ENCODE results near the gene HDAC5. TPM values are rescaled to one million over a fixed set of nuclear protein-coding genes. Genes with fewer than 3 reads are reported as not detected.
A peak's percentile ranks its signal among the peaks of the same experiment; 100 is the strongest.

HDAC5 gene
- total RNA-seq, 1 donor from 2014 or later, result 34.1 TPM

- no peak for DNase-seq (ENCODE audit: low spot score in 2 of 2, unreplicated experiment in 2 of 2)
- no peak for TF ChIP-seq CTCF (IDR thresholded peaks at IDR 0.05; ENCODE audit: unreplicated experiment)
- Mint-ChIP-seq H3K27ac (peak overlapping the region; percentile 96), H3K4me1 (peaks cover 31% of the 10 kb centered on the region), H3K4me3 (peak overlapping the region; percentile 91), H3K36me3 (peaks cover 12% of the 10 kb centered on the region), H3K27me3 (ENCODE audit: low read depth) (no peaks in the 10 kb centered on the region), H3K9me3 (no peaks in the 10 kb centered on the region)
These were observed 51.7 kb downstream of the HDAC5 start for GRCh38 chr17:44071772-44072171.

DNA sequence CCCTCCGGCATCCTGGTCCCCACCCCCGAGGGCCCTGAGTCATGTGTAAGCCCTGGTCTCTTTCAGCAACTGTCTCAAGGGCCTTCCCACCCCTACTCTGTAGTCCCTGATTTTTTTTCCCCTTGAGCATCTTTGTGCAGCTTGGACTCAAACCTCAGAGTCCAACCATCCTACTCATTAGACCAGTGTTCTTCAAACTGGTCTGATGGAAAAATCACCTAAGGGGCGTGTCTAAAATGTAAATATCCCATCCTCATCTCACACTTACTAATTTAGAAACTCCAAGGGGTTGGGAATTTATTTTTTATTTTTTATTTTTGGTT is 52.3 kb downstream of the HDAC5 start:
- no peak for TF ChIP-seq CTCF (IDR thresholded peaks at IDR 0.05; ENCODE audit: unreplicated experiment)
- no peak for DNase-seq (ENCODE audit: low spot score in 2 of 2, unreplicated experiment in 2 of 2)
- peaks cover 8% of the 10 kb centered on the region for H3K36me3 Mint-ChIP-seq
- no peaks in the 10 kb centered on the region for H3K9me3 Mint-ChIP-seq
- H3K4me1 Mint-ChIP-seq, result peaks cover 35% of the 10 kb centered on the region
- no peaks in the 10 kb centered on the region for H3K27me3 Mint-ChIP-seq (ENCODE audit: low read depth)
- H3K4me3 Mint-ChIP-seq, result peak overlapping the region; percentile 91
- peak overlapping the region; percentile 96 for H3K27ac Mint-ChIP-seq

DNA sequence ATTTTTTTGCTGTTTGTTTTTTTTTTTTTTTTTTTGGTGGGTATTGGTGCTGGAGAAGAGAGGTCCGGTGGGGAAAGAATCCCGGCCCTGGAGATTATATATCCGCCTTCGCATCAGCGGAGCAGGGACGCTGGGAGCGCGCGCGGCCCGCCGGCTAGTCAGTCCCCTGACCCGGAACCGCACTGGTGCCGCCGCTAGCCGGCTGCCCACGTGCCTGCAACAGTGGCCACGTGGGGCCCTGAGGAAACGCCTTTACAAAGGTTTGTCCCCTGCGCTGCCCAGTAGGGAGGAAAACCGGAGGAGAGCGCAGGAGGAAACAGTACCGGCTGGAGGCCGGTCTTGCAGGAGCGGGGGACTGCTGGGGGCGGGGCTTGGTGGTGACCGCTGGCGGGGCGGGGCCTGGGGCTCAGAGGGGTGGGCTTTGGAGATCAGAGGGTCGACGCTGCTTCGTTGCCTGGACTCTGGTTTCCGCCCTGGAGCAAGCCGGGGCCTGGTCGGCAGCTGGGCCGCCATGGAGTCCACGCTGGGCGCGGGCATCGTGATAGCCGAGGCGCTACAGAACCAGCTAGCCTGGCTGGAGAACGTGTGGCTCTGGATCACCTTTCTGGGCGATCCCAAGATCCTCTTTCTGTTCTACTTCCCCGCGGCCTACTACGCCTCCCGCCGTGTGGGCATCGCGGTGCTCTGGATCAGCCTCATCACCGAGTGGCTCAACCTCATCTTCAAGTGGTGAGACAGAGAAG is 52.8 kb downstream of the HDAC5 start, which contains the start of gene G6PC3:
Gene G6PC3 (plus strand): TSS at position 281 of the 743 bp plus-strand sequence. CDS start 231 bp downstream, at position 512.
- Mint-ChIP-seq H3K27me3 (ENCODE audit: low read depth) (no peaks in the 10 kb centered on the region), H3K36me3 (peaks cover 4% of the 10 kb centered on the region), H3K9me3 (no peaks in the 10 kb centered on the region), H3K4me3 (peak within 1 kb of the TSS; percentile 91), H3K4me1 (peaks cover 37% of the 10 kb centered on the region), H3K27ac (peak within 1 kb of the TSS; percentile 96)
- no peak for TF ChIP-seq CTCF (IDR thresholded peaks at IDR 0.05; ENCODE audit: unreplicated experiment)
- peak; percentile 93 for DNase-seq (ENCODE audit: low spot score in 2 of 2, unreplicated experiment in 2 of 2)

DNA sequence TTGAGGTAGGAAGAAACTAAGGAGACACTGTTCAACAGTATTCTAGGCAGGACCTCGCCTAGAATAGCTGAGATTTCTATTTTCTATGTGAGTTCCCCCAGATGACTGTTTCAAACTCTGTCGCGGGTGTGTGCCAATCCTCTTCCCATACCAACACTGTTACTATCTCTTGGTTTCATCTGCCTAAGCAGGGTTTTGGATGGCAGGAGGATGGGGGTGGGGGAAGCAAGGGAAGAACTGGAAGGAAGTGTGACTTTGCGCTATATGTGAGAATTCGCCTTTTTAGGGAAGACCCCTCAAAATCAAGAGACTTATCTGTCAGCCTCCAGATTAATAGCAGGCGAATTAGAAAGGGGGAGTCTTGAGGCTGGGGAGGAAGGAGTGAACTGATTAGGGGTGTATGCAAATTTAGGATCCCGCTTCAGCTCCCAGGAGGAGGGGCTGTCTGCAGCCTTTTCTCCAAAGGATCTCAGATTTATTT is 53.4 kb downstream of the HDAC5 start:
- Mint-ChIP-seq H3K4me3 (peak overlapping the region; percentile 91), H3K4me1 (peaks cover 41% of the 10 kb centered on the region), H3K27me3 (ENCODE audit: low read depth) (no peaks in the 10 kb centered on the region), H3K27ac (peak overlapping the region; percentile 96), H3K36me3 (no peaks in the 10 kb centered on the region), H3K9me3 (no peaks in the 10 kb centered on the region)
- DNase-seq (ENCODE audit: low spot score in 2 of 2, unreplicated experiment in 2 of 2), result peak in 1 of 2 experiments; percentile 46
- no peak for TF ChIP-seq CTCF (IDR thresholded peaks at IDR 0.05; ENCODE audit: unreplicated experiment)

GRCh38 chr17:44067545-44067940 is 55.9 kb downstream of the HDAC5 start:
- no peak for TF ChIP-seq CTCF (IDR thresholded peaks at IDR 0.05; ENCODE audit: unreplicated experiment)
- H3K4me1 Mint-ChIP-seq, result peaks cover 49% of the 10 kb centered on the region
- no peaks in the 10 kb centered on the region for H3K9me3 Mint-ChIP-seq
- H3K27ac Mint-ChIP-seq, result peak overlapping the region; percentile 99
- DNase-seq (ENCODE audit: low spot score in 2 of 2, unreplicated experiment in 2 of 2), result no peak
- no peak overlapping the region for H3K4me3 Mint-ChIP-seq
- H3K36me3 Mint-ChIP-seq, result no peaks in the 10 kb centered on the region
- H3K27me3 Mint-ChIP-seq (ENCODE audit: low read depth), result no peaks in the 10 kb centered on the region
